ENCODE measurements around the gene OSTM1.

The OSTM1 gene

DNA sequence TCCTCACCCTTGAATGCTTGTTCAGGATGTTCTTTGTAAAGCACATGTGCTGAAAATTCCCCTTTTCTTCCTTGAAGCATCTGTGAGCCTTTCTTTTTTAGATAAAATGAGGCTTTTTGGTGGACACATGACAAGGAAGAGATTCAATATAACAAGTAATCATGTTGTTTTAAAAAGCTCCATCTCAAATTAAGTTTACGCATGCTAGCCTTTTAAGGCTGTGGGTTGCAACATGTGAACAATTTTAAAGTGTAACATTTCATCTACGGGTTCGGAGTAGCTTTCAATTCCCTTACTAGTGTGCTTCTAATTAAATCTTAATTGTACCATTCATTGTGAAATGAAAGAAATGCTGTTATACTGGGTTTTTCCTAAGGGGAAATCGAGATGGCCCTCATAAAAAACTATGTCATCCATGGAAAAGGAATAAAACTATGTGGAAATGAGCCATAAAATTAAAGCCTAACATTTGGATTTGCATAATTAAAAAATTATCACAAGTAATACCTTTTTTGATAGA, 19.3 kb upstream of the OSTM1 start:
- FAIRE-seq (no peak), DNase-seq (ENCODE audit: insufficient read length) (no peak)
- TF ChIP-seq POLR2A (IDR thresholded peaks at IDR 0.05; ENCODE audit: low read depth, low read length) (no peak), POLR2AphosphoS5 (IDR thresholded peaks at IDR 0.05; ENCODE audit: low read depth, low read length) (no peak), TAF1 (IDR thresholded peaks at IDR 0.05; ENCODE audit: borderline replicate concordance, low read depth, low read length) (no peak)

DNA sequence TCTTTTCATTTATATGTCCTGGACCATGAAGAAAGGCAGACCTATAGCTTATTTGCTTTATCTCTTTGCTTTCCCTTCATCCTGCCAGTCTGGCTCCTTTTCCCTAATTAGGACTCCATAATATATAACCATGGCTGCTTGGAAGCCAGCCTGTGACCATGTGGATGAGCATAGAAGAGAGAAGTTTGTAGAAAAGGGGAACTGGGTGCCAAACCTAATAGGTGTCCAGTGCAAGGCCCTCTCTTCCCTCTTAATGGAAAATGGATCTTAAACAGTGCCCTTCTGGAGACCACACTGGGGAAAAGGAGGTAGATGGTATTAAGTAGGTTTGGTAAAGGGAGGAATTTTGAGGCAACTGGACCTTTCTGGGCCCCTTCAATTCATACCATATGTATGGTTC, 16.7 kb upstream of the OSTM1 start:
- TF ChIP-seq TAF1 (IDR thresholded peaks at IDR 0.05; ENCODE audit: borderline replicate concordance, low read depth, low read length) (no peak), POLR2AphosphoS5 (IDR thresholded peaks at IDR 0.05; ENCODE audit: low read depth, low read length) (no peak), POLR2A (IDR thresholded peaks at IDR 0.05; ENCODE audit: low read depth, low read length) (no peak)
- FAIRE-seq (no peak), DNase-seq (ENCODE audit: insufficient read length) (no peak)

DNA sequence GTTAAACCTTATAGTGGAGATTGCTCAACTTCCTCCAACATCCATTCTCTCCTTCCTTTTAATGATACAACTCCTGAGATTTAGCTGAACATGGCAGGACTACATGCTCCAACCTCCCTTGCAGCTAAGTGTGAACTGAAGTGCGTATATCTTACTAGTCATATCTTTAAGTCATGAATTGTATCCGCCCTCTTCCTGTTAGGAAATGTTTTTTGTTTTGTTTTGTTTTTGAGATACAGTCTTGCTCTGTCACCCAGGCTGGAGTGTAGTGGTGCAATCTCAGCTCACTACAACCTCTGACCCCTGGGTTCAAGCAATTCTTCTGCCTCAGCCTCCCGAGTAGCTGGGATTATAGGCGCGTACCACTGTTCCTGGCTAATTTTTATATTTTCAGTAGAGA, 8.8 kb upstream of the OSTM1 start:
- TF ChIP-seq POLR2A (IDR thresholded peaks at IDR 0.05; ENCODE audit: low read depth, low read length) (no peak), POLR2AphosphoS5 (IDR thresholded peaks at IDR 0.05; ENCODE audit: low read depth, low read length) (no peak), TAF1 (IDR thresholded peaks at IDR 0.05; ENCODE audit: borderline replicate concordance, low read depth, low read length) (no peak)
- FAIRE-seq (no peak), DNase-seq (ENCODE audit: insufficient read length) (no peak)

DNA sequence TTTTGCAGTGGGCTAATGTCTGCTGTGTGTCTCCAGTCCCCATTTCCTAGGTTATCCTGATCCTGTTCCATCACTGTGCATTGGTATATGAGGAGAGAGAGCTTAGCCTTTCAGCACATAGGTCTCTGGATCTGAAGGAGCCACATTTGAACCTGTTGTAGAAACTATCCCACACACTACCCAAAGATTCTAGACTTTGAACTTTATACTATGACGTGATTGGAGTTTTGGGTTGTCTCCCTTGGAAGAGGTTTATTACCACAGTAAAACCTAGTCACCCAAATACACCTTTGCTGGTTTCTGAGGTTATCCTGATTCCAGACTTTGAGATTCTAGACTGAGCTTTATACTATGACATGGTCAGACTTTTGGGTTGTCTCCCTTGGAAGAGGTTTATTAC, 8.0 kb upstream of the OSTM1 start:
- DNase-seq (ENCODE audit: insufficient read length) (no peak), FAIRE-seq (no peak)
- TF ChIP-seq POLR2A (IDR thresholded peaks at IDR 0.05; ENCODE audit: low read depth, low read length) (no peak), POLR2AphosphoS5 (IDR thresholded peaks at IDR 0.05; ENCODE audit: low read depth, low read length) (no peak), TAF1 (IDR thresholded peaks at IDR 0.05; ENCODE audit: borderline replicate concordance, low read depth, low read length) (no peak)

DNA sequence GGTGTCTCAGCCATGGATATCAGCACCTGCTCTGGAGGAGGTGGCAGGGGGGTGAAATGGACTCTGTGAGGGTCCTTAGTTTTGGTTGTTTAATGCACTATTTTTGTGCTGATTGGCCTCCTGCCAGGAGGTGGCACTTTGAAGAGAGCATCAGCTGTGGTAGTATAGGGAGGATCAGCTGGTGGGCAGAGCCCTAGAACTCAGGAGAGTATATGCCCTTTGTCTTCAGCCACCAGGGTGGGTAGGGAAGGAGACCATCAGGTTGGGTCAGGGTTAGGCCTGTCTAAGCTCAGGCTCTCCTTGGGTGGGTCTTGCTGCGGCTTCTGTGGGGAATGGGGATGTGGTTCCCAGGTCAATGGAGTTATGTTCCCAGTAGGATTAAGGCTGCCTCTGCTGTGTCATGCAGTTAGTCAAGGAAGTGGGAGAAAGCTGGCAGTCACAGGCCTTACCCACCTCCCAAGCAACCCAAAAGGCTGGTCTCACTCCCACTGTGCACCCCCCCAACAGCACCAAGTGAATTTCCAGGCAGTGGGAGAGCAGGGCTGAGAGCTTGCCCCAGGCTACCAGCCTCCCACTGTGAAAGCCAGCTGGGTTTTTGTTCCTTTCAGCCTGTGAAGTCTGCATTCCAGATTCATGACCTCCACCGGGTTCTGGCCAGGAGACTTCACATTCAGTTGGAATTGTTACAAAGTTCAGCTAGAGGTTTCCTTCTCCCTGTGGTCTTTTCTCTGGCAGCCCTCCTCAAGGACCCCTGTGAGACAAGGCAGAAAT, 5.7 kb upstream of the OSTM1 start:
- TF ChIP-seq TAF1 (IDR thresholded peaks at IDR 0.05; ENCODE audit: borderline replicate concordance, low read depth, low read length) (no peak), POLR2A (IDR thresholded peaks at IDR 0.05; ENCODE audit: low read depth, low read length) (no peak), POLR2AphosphoS5 (IDR thresholded peaks at IDR 0.05; ENCODE audit: low read depth, low read length) (no peak)
- DNase-seq (ENCODE audit: insufficient read length), result no peak
- FAIRE-seq, result no peak

DNA sequence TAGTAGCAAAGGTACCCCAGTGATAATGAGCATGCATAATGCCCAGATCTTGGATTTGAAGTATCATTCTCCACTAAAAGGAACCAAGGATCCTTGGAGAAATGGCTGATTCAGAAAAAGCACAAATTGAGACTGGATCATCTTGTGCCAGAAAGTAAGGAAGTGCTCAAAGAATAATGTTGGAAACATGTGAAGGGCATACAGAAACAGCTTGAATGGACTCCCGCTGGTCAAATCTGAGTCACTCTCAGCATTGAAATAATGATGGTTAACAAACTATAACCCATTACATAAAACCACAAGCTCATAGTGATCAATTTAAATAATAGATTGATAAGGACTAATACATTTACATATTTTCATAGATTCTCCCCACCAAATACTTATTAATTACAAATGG, 3.6 kb upstream of the OSTM1 start:
- FAIRE-seq, result no peak
- DNase-seq (ENCODE audit: insufficient read length), result no peak
- no peak for TF ChIP-seq POLR2AphosphoS5 (IDR thresholded peaks at IDR 0.05; ENCODE audit: low read depth, low read length)
- no peak for TF ChIP-seq TAF1 (IDR thresholded peaks at IDR 0.05; ENCODE audit: borderline replicate concordance, low read depth, low read length)
- no peak for TF ChIP-seq POLR2A (IDR thresholded peaks at IDR 0.05; ENCODE audit: low read depth, low read length)

DNA sequence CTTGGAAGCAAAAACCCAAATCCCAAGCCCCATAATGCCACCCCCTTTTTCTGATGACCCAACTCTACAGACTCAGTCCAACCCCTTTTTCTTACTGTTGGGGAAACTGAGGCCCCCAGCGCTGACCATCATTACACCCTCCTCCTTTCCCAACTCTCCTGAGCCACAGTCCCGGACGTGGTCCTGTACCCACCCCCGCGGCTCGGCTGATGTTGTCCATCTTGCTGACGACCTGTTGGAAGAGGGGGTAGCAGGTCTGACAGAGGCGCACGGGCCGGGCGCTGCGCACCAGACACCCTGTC, 533 bp downstream of the OSTM1 start:
- no peak for TF ChIP-seq TAF1 (IDR thresholded peaks at IDR 0.05; ENCODE audit: borderline replicate concordance, low read depth, low read length)
- TF ChIP-seq POLR2A (IDR thresholded peaks at IDR 0.05; ENCODE audit: low read depth, low read length), result no peak
- no peak for TF ChIP-seq POLR2AphosphoS5 (IDR thresholded peaks at IDR 0.05; ENCODE audit: low read depth, low read length)
- no peak for DNase-seq (ENCODE audit: insufficient read length)
- no peak for FAIRE-seq

DNA sequence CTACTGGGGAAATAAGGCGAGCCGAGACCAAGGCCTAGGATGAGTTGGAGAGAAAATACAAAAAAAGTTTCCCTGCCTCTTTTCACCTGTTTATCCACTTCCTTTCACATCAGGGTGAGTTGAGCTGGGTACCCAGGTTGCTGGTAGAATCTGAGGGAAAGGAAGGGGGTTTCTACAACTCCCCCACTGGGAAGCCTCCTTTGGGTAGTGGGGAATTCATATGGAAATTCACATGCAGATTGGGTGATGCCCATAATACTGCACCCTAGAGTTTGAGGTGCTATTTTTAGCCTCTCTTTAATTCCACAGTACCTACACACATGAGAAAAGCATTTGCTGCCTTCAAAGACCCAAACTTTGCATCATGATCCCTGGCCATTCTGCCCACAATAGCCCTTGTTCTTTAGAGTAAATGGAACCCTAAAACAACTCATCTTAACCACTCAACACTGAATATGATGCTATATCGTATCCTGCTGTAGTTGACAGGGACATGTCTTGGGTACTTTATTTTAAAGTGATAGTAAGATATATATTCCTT, 2.7 kb downstream of the OSTM1 start:
- TF ChIP-seq POLR2A (IDR thresholded peaks at IDR 0.05; ENCODE audit: low read depth, low read length) (no peak), TAF1 (IDR thresholded peaks at IDR 0.05; ENCODE audit: borderline replicate concordance, low read depth, low read length) (no peak), POLR2AphosphoS5 (IDR thresholded peaks at IDR 0.05; ENCODE audit: low read depth, low read length) (no peak)
- FAIRE-seq, result no peak

DNA sequence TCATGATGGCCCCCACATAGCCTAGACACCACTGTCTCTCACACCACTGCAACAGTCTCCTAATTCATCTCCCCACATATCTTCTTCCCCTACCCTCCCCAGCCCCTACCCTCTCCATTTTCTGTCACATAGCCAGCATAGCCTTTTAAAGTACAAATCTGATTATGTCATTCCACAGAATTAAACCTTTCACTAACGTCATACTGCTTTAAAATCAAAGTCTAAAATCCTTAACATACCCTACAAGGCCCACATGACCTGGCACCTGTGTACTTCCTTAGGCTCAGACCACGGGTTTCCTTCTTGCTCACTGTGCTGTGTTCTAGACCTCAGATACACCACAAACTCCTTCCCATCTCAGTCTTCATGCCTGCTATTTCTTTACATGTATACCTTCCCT, 5.9 kb downstream of the OSTM1 start:
- DNase-seq (ENCODE audit: insufficient read length) (no peak), FAIRE-seq (no peak)
- TF ChIP-seq POLR2A (IDR thresholded peaks at IDR 0.05; ENCODE audit: low read depth, low read length) (no peak), TAF1 (IDR thresholded peaks at IDR 0.05; ENCODE audit: borderline replicate concordance, low read depth, low read length) (no peak), POLR2AphosphoS5 (IDR thresholded peaks at IDR 0.05; ENCODE audit: low read depth, low read length) (no peak)

More for the DNA sequence above, 2.7 kb downstream of the OSTM1 start:
- no peak for DNase-seq (ENCODE audit: insufficient read length)

DNA sequence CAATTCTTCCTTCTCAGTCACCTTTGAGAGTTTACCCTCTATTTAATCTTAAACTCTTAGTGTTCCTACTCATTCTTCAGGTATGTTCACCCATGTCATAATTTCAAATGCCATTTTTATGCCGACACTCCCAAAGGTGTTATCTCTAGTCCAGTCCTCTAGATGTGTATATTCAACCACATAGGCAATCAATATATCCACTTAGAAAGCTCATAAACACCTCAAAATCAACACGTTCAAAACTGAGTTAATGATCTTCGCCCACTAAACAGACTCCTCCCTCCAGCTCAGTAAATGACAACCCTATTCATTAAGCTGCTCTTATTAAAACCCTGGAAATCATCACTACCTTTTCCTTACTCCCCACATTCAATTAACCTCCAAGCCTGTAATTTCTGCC, 6.4 kb downstream of the OSTM1 start:
- TF ChIP-seq TAF1 (IDR thresholded peaks at IDR 0.05; ENCODE audit: borderline replicate concordance, low read depth, low read length), result no peak
- TF ChIP-seq POLR2A (IDR thresholded peaks at IDR 0.05; ENCODE audit: low read depth, low read length), result no peak
- no peak for TF ChIP-seq POLR2AphosphoS5 (IDR thresholded peaks at IDR 0.05; ENCODE audit: low read depth, low read length)
- FAIRE-seq, result no peak
- no peak for DNase-seq (ENCODE audit: insufficient read length)

DNA sequence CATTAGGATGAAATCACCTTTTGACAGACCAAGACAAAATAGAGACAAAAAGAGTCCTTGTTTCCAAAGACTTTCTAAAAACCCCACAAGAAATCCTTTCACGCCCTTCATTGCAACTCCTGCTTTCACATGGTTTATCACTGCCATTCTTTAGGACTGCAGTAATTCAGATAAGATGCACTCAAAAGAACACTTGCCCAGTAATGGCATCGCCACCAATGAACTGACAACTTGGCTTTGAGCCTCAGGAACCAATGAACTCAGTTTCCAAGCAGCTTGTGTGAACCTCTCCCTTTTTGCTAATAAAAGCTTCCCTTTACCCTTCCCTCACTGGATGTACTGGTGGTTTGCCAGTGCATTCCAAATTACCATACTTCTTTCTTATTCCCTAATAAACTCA, 21.8 kb downstream of the OSTM1 start:
- TF ChIP-seq POLR2A (IDR thresholded peaks at IDR 0.05; ENCODE audit: low read depth, low read length), result no peak
- TF ChIP-seq POLR2AphosphoS5 (IDR thresholded peaks at IDR 0.05; ENCODE audit: low read depth, low read length), result no peak
- TF ChIP-seq TAF1 (IDR thresholded peaks at IDR 0.05; ENCODE audit: borderline replicate concordance, low read depth, low read length), result no peak
- no peak for FAIRE-seq
- DNase-seq (ENCODE audit: insufficient read length), result no peak

DNA sequence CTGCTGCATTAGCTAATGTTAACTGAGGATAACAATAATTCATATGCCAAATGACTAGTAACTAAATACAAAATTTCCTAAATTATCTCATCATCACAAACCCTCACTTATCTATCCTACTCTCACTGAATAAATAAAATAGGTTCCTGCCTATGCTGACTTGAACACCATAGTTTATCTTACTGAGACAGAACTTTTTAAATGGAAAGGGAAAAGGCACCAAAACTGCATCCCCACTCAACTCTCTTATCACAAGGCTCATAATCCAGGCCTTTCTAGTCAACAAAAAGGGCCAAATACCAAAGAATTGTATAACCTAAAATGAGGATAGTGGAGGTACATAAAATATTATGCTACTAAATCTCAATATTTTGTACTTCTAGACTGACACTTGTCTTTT, 23.1 kb downstream of the OSTM1 start:
- DNase-seq (ENCODE audit: insufficient read length) (no peak), FAIRE-seq (no peak)
- TF ChIP-seq POLR2AphosphoS5 (IDR thresholded peaks at IDR 0.05; ENCODE audit: low read depth, low read length) (no peak), POLR2A (IDR thresholded peaks at IDR 0.05; ENCODE audit: low read depth, low read length) (no peak), TAF1 (IDR thresholded peaks at IDR 0.05; ENCODE audit: borderline replicate concordance, low read depth, low read length) (no peak)

All from GM12892 (cell line).